Endothelial cell of umbilical vein (primary cell): ENCODE data around the gene S100A11. TPM values are rescaled to one million over a fixed set of nuclear protein-coding genes. Genes with fewer than 3 reads are reported as not detected.

Experiments
- BruUV-seq: library from RNA; stranded (reverse); fragments of 400-500 nt; replicated peaks from 2 replicates; lab custom pipeline; 2021; lab: Mats Ljungman, UMichigan
- CTCF ChIA-PET: fragments of 300-600, 350-600 bp; sonication (Branson Sonifier 250); formaldehyde crosslinking; loops from one replicate; lab custom pipeline; 2021; ENCODE audit warnings: antibody characterized with exemption, inconsistent platforms; lab: Charles Lee
- POLR2A ChIA-PET: fragments of 300-600, 350-600 bp; sonication (Branson Sonifier 250); formaldehyde crosslinking; loops from one replicate; lab custom pipeline; 2021; ENCODE audit warnings: antibody characterized with exemption, inconsistent platforms; lab: Charles Lee
- DNase-seq: peaks from one replicate; pipeline ENCODE4 v3.0.0-alpha.2; 2011; ENCODE audit warnings: low read depth, low spot score
- FAIRE-seq: peaks from 2 replicates; lab custom pipeline; 2011; peaks lifted over from hg19 to GRCh38; lab: Jason Lieb, UNC
- H2AFZ ChIP-seq: 2 replicates; pipeline ENCODE4 v1.6.0; 2012; ENCODE audit warnings: low read depth, low read length, control low read depth, inconsistent platforms
- H3K27ac ChIP-seq: 2 replicates; pipeline ENCODE4 v1.5.1; 2011; ENCODE audit warnings: low read depth, mild to moderate bottlenecking, control low read depth, low read length, moderate library complexity; ENCODE audit not compliant: insufficient read depth
- H3K27me3 ChIP-seq, 2 experiments: 2 replicates each; pipeline versions ENCODE4 v1.6.0 to v1.6.1; 2011; ENCODE audit warnings: low read length in 2 of 2, mixed read lengths in 1 of 2; ENCODE audit not compliant: control insufficient read depth in 2 of 2, insufficient read depth in 2 of 2
- H3K36me3 ChIP-seq, 2 experiments: 2 replicates in 1 of 2; 3 replicates in 1 of 2; pipeline ENCODE4 v1.5.1; 2011; ENCODE audit warnings: low read length in 2 of 2, mild to moderate bottlenecking in 1 of 2, moderate library complexity in 1 of 2; ENCODE audit not compliant: control insufficient read depth in 2 of 2, insufficient read depth in 2 of 2; ENCODE audit errors: extremely low read depth in 1 of 2
- H3K4me1 ChIP-seq: 3 replicates; pipeline ENCODE4 v1.5.1; 2011; ENCODE audit warnings: mild to moderate bottlenecking, low read length; ENCODE audit not compliant: control insufficient read depth, insufficient read depth; ENCODE audit errors: extremely low read depth
- H3K4me2 ChIP-seq: 2 replicates; pipeline ENCODE4 v1.6.1; 2011; ENCODE audit warnings: low read length, control low read depth, mixed read lengths; ENCODE audit not compliant: insufficient read depth
- H3K4me3 ChIP-seq, 3 experiments: fragments of 200-600 bp in 1 of 3; sonication (generic), shearing (Covaris generic) in 1 of 3; replicated peaks in 1 of 3; 2 replicates each; pipeline ENCODE4 v1.5.1; 2011 to 2016; ENCODE audit warnings: control low read depth in 3 of 3, low read length in 3 of 3, mild to moderate bottlenecking in 2 of 3, inconsistent platforms in 1 of 3, low read depth in 1 of 3, moderate library complexity in 1 of 3; ENCODE audit not compliant: insufficient read depth in 1 of 3
- H3K79me2 ChIP-seq: 2 replicates; pipeline ENCODE4 v1.6.0; 2012; ENCODE audit warnings: low read length, inconsistent platforms; ENCODE audit not compliant: control insufficient read depth, insufficient read depth
- H3K9ac ChIP-seq: replicated peaks from 2 replicates; pipeline ENCODE3; 2011; ENCODE audit warnings: low read length, control low read depth; ENCODE audit not compliant: insufficient read depth; ENCODE audit errors: extremely low read depth
- H3K9me1 ChIP-seq: replicated peaks from 3 replicates; pipeline ENCODE4 v1.6.0; 2011; ENCODE audit warnings: mild to moderate bottlenecking, low read length; ENCODE audit not compliant: control insufficient read depth, insufficient read depth; ENCODE audit errors: extremely low read depth
- H3K9me3 ChIP-seq: replicated peaks from 2 replicates; pipeline ENCODE4 v1.5.1; 2012; ENCODE audit warnings: low read length, inconsistent platforms; ENCODE audit not compliant: control insufficient read depth, insufficient read depth
- H4K20me1 ChIP-seq: replicated peaks from 2 replicates; pipeline ENCODE3; 2011; ENCODE audit warnings: mild to moderate bottlenecking, low read length; ENCODE audit not compliant: control insufficient read depth, insufficient read depth; ENCODE audit errors: extremely low read depth
- CTCF ChIP-seq, 2 donors: IDR thresholded peaks; 1 replicate in 1 of 2; 2 replicates in 1 of 2; pipeline ENCODE4 v1.5.1; 2011; ENCODE audit warnings: low read length in 2 of 2, mild to moderate bottlenecking in 2 of 2, moderate library complexity in 2 of 2, control low read depth in 1 of 2, inconsistent platforms in 1 of 2, low read depth in 1 of 2; ENCODE audit not compliant: insufficient read depth in 1 of 2; ENCODE audit errors: extremely low read depth in 1 of 2
- EZH2 ChIP-seq: IDR thresholded peaks from 2 replicates; pipeline ENCODE4 v1.6.1; 2012; ENCODE audit warnings: borderline replicate concordance, low read depth, mild to moderate bottlenecking, moderate library complexity, low read length, inconsistent platforms; ENCODE audit not compliant: severe bottlenecking
- FOS ChIP-seq: IDR thresholded peaks from 2 replicates; pipeline ENCODE4 v1.6.1; 2011; ENCODE audit warnings: mild to moderate bottlenecking, low read length, moderate library complexity, borderline replicate concordance; ENCODE audit not compliant: insufficient read depth
- GATA2 ChIP-seq: IDR thresholded peaks from 2 replicates; pipeline ENCODE4 v1.7.0; 2011; ENCODE audit warnings: low read depth, mild to moderate bottlenecking, moderate library complexity, mixed read lengths, low read length; ENCODE audit not compliant: insufficient read length, insufficient read depth
- JUN ChIP-seq: IDR thresholded peaks from 2 replicates; pipeline ENCODE4 v1.6.1; 2011; ENCODE audit warnings: borderline replicate concordance, low read depth; ENCODE audit not compliant: insufficient read length, insufficient read depth
- MAX ChIP-seq: IDR thresholded peaks from 2 replicates; pipeline ENCODE4 v1.6.1; 2011; ENCODE audit not compliant: insufficient read depth, insufficient read length
- MYC ChIP-seq: IDR thresholded peaks from one replicate; pipeline ENCODE4 v1.6.1; 2011; ENCODE audit warnings: mild to moderate bottlenecking, low read depth, low read length
- POLR2A ChIP-seq: IDR thresholded peaks from 2 replicates; pipeline ENCODE4 v1.6.1; 2012; ENCODE audit warnings: low read depth, mild to moderate bottlenecking, control low read depth, low read length
- POLR2AphosphoS5 ChIP-seq: IDR thresholded peaks from 2 replicates; pipeline ENCODE4 v1.6.1; 2012; ENCODE audit warnings: low read depth, mild to moderate bottlenecking, control low read depth, low read length, moderate library complexity; ENCODE audit not compliant: insufficient read depth
- dilution Hi-C: fragments of 300-500 bp; cut with MboI; formaldehyde crosslinking; loops from one replicate; pipeline ENCODE4 v1.15.0; 2019; ENCODE audit warnings: low sequenced_read_pairs; ENCODE audit not compliant: extremely low pct_ligation_motif_present
- intact Hi-C: fragments of 100-400 bp; cut with micrococcal nuclease; formaldehyde crosslinking; loops from one replicate; pipeline ENCODE4 v1.10.0; 2022
- polyA plus RNA-seq, 4 experiments: library from polyadenylated mRNA; depleted of rRNA in 3 of 4; stranded (reverse) in 3 of 4; unstranded in 1 of 4; fragments of >200 nt; gene quantifications; 2 replicates each; pipeline versions ENCODE4 v1.2.1 to v1.2.3, GENCODE V29; 2011 to 2012; ENCODE audit warnings: missing spikeins in 1 of 4
- total RNA-seq: library from RNA; stranded (reverse); gene quantifications from 2 replicates; pipeline ENCODE4 v1.2.3, GENCODE V29; 2021

Gene S100A11
- total and polyA plus RNA-seq, 2 donors (not counting 3 experiments of a cell fraction or from before 2014, with no cell fraction given) = 497 to 505 TPM

GRCh38 chr1:151988405-151988923 lies 48.3 kb downstream of the S100A11 start:
- TF ChIP-seq POLR2AphosphoS5 (peak; percentile 84), MYC (no peak), GATA2 (peak; percentile 75), EZH2 (no peak), POLR2A (peak; percentile 65), FOS (peak; percentile 96), JUN (peak; percentile 93), MAX (no peak), CTCF (IDR thresholded peaks at IDR 0.05; ENCODE audit: extremely low read depth in 1 of 2, insufficient read depth in 1 of 2, low read depth in 1 of 2, low read length in 2 of 2) (no peak)
- intact Hi-C loops (loop anchor here (1.0 kb wide), 1 partner anchor 8 kb away; no protein-coding TSS in a partner anchor), dilution Hi-C loops (no loop called here)
- no TSS peak for BruUV-seq
- Histone ChIP-seq H3K9me1 (no peaks in the 10 kb centered on the region), H3K4me3 (peak overlapping the region in 1 of 3 experiments; percentile 25), H3K27me3 (no peaks in the 10 kb centered on the region), H3K27ac (peak overlapping the region; percentile 83), H3K9me3 (no peaks in the 10 kb centered on the region), H3K4me1 (peaks cover 53% of the 10 kb centered on the region), H3K9ac (peak overlapping the region; percentile 52), H3K36me3 (peaks cover 21 to 23% of the 10 kb centered on the region in 2 experiments), H3K4me2 (peak overlapping the region; percentile 78), H4K20me1 (no peaks in the 10 kb centered on the region), H2AFZ (no peak overlapping the region), H3K79me2 (peaks cover 81% of the 10 kb centered on the region)
- FAIRE-seq (peak; percentile 91), DNase-seq (peak; percentile 83)
- POLR2A ChIA-PET = interaction anchor here (0.6 to 2.1 kb wide), 5 partner anchors 8 to 198 kb away, joined by 3 to 8 read pairs (median 4); no protein-coding TSS in a partner anchor
- CTCF ChIA-PET = interaction anchor here (0.7 to 19.6 kb wide), 7 partner anchors 10 to 53 kb away, joined by 3 to 572 read pairs (median 10); no protein-coding TSS in a partner anchor
